Mammary epithelial cell (primary cell): ENCODE data around the gene PLEKHA6.

ENCODE experiments used
- CTCF ChIP-seq, 2 donors: IDR thresholded peaks in 1 of 2; conservative IDR thresholded peaks in 1 of 2; 2 replicates each; pipeline ENCODE4 v1.5.1; 2011 to 2012; ENCODE audit warnings: inconsistent platforms in 2 of 2, low read length in 2 of 2, mild to moderate bottlenecking in 2 of 2, control low read depth in 1 of 2, low read depth in 1 of 2; ENCODE audit not compliant: insufficient read depth in 1 of 2; ENCODE audit errors: extremely low read depth in 1 of 2
- EZH2 ChIP-seq: IDR thresholded peaks from 2 replicates; pipeline ENCODE4 v1.6.1; 2012; ENCODE audit warnings: low read length, inconsistent platforms, borderline replicate concordance

- TF ChIP-seq CTCF (conservative IDR thresholded peaks at IDR 0.05 in 1 of 2, IDR thresholded peaks at IDR 0.05 in 1 of 2; ENCODE audit: extremely low read depth in 1 of 2, insufficient read depth in 1 of 2, low read depth in 1 of 2, low read length in 2 of 2) = no peak
- no peak for TF ChIP-seq EZH2
Observed at GRCh38 chr1:204396015-204396583, 36.4 kb upstream of the PLEKHA6 start.
